NCI-H1694 (cell line): ENCODE results near the gene GMCL1.
"Not testable (repeated sequence)": the region's sequence is repeated elsewhere in the genome, so short reads cannot be mapped to it uniquely, and the experiment has no call there.

Experiments used
- DNase-seq: peaks from one replicate; lab custom pipeline; 2025; lab: John Stamatoyannopoulos, UW

GMCL1 gene

GRCh38 chr2:69848186-69848790 lies 18.8 kb downstream of the GMCL1 start:
- DNase-seq = no peak

DNA sequence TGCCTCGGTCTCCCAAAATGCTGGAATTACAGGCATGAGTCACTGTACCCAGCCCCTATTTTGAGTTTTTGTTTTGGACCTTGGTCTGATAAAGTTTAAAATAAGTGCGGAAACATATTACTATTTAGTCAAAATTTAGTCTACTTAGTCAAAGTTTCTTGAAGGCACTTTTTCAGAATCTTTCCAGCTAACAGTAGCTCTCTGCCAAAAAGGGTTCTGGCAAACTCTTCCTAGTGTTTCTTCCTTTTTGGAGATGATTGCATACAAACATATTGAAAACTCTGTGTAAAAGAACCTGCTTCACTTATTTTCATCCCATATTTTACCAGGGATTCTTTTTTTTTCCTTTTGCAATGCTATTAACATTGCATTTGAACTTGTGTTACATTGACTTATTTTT lies 28.8 kb downstream of the GMCL1 start:
- DNase-seq = no peak

DNA sequence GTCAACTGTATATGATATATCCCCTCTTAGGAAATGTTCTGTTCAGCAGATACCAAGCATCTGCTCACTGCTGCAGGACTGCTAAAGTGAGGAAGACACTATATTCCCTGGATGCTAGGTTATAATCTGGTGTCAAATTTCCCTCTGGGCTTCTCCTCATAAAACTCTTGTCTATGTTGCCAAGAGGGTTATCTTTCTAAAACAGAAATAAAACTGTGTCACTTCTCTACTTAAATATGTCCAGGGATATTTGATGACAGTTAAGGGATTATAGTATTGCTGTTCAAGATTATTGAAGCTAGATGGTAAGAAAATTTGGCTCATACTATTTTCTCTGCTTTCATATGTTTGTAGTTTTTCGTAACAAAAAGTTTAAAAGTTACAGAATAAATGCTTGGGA lies 33.8 kb downstream of the GMCL1 start:
- DNase-seq = no peak

DNA sequence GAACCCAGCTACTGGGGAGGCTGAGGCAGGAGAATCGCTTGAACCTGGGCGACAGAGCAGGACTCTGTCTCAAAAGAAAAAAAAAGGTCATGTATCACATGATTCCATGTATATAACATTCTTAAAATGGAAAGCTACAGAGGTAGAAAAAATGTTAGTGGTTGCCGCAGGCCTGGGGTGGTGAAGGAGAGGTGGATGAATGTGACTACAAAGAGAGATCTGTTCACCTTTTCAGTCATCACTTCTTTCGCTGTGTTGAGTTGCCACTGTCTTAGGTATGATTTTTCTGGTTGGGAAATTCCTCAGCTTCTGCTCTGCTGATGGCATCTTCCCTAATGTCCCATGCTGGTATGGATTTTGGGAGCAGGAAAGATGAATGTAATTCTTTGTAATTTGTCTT lies 59.0 kb downstream of the GMCL1 start:
- DNase-seq = no peak

DNA sequence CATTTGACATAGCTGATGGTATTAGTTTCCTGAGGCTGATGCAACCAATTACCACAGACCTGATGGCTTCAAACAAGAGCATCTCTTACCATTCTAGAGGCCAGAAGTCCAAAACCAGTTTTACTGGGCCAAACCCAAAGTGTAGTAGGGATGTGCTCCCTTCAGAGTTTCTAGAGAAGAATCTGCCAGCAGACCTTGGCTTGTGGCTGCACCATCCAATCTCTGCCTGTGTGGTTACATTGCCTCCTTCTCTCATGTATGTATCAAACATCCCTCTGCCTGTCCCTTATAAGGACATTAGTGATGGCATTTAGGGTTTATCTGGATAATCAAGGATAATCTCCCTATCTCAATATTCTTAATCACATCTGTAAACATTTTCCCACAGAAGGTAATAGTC lies 59.8 kb downstream of the GMCL1 start:
- no peak for DNase-seq

GRCh38 chr2:69890881-69891280 lies 61.4 kb downstream of the GMCL1 start:
- no peak for DNase-seq

DNA sequence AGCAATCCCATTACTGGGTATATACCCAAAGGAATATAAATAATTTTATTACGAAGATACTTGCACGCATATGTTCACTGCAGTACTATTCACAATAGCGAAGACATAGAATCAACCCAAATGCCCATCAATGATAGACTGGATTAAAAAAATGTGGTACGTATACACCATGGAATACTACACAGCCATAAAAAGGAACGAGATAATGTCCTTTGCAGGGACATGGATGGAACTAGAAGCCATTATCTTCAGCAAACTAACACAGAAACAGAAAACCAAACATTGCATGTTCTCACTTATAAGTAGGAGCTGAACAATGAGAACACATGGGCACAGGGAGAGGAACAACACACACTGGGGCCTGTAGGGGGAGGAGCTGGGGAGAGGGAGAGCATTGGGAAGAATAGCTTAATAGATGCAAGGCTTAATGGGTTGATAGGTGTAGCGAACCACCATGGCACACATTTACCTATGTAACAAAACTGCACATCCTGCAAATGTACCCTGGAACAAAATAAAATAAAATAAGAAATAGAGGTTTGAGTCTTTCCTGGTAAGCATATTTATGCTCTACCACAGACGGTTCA lies 63.5 kb downstream of the GMCL1 start:
- DNase-seq = not testable (repeated sequence)

DNA sequence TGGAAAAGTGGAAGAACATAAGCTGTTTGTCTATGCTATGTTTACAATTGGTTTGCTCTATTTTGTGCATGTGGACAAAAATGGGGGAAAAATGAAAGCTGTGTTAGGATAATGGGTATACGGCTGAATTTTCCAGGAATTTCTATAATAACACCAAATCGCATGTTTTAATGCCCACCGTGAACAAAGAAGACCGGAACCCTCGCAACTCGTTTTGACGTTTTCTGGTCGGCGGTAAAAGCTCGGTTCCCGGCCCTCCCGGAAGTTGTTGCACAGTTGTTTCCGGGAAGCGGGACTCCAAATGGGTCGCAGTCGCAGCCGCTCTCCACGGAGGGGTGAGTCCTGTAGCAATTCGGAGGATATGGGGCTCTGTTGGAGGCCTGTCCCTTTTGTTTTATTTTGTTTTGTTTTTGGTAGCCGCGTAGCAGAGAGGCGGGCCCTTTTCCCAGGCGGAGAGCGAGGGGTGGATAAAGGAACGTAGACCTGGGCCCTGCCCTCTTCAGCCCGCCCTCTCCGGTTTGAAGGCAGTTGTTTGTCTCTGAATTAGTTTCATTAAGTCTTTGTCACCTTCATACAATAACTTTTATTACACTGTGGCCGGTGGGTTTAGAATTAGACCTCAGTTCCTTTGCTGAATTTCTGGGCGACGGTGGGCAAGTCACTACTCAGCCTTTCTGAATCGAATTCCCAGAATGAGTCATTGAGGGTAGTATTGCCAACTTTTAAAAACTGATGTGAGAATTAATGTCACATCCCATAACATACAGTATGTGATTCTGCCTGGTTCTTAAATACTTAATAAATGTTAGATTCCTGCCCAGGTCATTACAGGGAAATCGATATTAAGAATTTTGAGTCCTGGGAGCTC lies 64.5 kb downstream of the GMCL1 start, which contains the start of gene SNRNP27:
SNRNP27 (plus strand) TSS at position 273 of the 868 bp plus-strand sequence; CDS start at position 302, 29 bp downstream.
- peak; percentile 82 for DNase-seq

DNA sequence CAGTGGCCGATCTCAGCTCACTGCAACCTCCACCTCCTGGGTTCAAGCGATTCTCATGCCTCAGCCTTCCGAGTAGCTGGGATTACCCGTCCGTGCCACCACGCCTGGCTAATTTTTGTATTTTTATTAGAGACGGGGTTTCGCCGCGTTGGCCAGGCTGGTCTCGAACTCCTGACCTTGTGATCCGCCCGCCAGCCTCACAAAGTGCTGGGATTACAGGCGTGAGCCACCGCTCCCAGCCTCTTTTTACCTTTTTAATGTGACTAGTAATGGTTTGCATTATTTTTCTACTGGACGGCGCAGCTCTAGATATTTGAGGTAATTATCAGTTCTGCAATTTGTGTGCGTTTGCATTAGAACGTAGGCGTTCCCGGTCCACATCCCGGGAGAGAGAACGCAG lies 65.3 kb downstream of the GMCL1 start:
- DNase-seq = not testable (repeated sequence)

DNA sequence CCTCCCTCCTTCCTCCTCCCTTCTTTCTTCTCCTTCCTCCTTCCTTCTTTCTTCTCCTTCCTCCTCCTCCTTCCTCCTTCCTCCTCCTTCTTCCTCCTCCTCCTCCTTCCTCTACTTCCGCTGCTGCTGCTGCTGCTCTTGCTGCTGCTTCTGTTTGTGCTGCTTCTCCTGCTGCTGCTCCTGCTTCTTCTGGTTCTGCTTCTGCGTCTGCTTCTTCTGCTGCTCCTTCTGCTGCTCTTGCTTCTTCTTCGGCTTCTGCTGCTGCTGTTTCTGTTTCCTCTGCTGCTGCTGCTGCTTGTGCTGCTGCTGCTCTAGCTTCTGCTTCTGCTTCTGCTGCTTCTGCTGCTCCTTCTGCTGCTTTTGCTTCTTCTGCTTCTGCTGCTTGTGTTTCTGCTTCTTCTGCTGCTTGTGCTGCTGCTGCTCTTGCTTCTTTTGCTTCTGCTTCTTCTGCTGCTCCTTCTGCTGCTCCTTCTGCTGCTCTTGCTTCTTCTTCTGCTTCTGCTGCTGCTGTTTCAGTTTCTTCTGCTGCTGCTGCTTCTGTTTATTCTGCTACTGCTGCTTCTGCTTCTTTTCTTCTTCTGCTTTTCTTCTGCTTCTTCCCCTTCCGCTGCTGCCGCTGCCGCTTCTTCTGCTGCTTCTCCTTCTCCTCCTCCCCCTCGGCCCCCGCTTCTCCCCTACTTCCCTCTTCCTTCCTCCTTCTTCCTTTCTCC lies 72.9 kb downstream of the GMCL1 start:
- DNase-seq = no peak

DNA sequence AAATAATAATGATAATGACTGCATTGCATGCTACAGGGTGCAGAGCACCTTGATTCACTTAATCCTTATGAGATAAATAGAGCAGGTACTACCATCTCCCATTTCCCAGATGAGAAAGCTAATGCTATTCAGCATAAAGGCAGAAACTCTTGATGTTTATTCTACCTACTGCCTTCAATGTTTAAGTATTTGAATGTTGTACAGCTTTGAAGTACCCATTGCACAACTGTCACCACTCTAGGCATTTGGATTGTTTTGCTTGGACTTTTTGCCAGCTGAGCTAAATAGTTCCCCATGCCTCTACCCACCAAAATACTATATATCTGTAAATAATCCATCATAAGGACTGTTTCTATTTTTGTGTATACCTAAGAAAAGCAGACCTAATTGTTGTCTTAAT lies 77.8 kb downstream of the GMCL1 start:
- DNase-seq = no peak

DNA sequence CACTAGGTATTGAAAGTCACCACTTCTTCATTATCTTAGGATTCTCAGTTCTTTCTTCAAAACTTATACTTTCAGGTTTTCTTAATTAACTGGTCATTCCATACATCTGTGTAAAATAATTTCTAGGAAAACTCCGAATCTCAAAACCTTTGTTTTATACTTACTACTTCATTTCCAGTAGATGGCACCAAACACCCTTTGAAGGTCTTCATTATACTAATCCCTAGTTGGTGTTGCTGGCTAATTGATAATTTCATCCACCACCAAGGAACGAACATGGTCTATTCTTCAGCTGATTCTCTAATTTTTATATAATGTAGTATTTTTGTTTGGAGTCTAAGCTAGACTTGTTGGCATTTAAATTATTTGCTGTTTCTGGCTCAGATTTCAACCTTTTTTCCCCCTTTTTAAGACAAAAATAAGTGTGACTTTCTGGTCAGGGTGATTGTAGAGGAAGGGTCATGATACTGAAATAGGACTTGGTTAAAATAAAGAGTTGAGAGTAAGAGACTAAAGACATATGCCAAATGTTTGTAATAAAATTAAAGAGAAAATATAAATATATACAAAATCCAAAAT lies 82.6 kb downstream of the GMCL1 start:
- DNase-seq = peak; percentile 46

- peak; percentile 100 for DNase-seq
Measured at GRCh38 chr2:69914164-69914949, 84.9 kb downstream of the GMCL1 start.

DNA sequence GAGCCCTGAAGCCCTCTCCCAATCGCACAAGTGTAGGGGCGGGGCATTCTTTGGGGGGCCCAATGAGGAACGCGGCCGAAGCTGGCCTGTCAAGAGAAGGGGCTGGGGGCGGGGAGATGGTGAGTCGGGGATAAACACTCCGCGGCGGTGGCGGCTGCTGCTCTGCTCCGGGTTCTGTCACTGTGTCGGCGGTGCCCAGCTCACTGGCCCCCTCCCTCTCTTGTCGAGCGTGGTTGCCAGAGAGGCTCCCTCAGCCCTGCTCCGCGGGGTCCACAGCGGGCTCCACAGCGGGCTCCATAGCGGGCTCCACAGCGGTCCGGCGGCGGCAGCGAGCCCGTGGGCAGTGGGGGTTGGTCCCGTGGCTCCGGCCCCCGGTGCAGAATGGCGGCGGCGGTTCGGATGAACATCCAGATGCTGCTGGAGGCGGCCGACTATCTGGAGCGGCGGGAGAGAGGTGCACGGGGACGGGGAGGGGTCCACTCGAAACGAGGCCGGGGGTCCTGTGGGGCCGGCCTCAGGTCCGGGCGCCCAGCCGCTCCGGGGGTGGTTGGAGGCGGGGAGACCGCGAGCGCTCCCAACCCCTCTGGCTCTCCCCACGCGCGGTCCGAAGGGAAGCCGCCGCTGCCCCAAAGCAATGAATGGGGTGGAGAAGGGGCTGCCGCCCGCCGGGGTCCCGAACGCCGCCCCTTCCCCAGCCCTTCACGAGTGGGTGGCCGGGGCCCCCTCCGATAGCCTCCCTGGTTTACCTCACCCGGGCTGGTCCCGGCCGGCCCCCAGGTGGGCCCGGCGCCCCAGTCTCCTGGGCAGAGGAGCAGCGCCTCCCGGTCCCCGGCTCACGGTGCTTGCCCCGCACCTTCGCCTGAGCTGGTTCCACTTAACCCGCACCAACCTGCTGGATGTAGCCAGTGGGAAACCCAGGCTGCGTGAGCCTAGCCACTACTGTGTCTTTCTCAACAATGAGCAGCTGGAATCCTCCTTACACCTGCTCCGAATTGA lies 85.8 kb downstream of the GMCL1 start, which contains the start of gene MXD1:
MXD1 (plus strand) TSS at position 160 of the 996 bp plus-strand sequence; CDS start at position 382, 222 bp downstream.
- DNase-seq = no peak

GRCh38 chr2:69916106-69916505 lies 86.6 kb downstream of the GMCL1 start:
- no peak for DNase-seq

DNA sequence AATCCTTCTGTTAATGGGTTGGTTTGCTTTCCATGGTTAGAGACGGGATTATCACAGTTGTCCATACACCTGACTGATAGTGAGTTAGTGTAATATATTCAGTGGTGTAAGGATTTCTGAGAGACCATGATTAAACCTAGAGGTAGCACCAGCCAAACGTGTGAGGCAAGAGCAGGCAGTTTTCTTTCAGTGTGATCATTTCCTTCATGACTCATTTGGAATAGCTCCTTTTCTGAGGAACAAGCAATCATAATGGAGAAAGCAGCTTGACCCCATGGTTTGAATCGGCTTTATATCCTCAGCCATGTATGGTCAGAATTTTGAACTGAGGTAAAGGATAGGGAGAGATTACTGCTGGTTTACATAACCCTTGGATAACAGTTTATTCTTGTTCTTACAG lies 88.4 kb downstream of the GMCL1 start:
- no peak for DNase-seq

GRCh38 chr2:69918401-69918800 lies 88.9 kb downstream of the GMCL1 start:
- no peak for DNase-seq

GRCh38 chr2:69923116-69923515 lies 93.7 kb downstream of the GMCL1 start:
- no peak for DNase-seq

DNA sequence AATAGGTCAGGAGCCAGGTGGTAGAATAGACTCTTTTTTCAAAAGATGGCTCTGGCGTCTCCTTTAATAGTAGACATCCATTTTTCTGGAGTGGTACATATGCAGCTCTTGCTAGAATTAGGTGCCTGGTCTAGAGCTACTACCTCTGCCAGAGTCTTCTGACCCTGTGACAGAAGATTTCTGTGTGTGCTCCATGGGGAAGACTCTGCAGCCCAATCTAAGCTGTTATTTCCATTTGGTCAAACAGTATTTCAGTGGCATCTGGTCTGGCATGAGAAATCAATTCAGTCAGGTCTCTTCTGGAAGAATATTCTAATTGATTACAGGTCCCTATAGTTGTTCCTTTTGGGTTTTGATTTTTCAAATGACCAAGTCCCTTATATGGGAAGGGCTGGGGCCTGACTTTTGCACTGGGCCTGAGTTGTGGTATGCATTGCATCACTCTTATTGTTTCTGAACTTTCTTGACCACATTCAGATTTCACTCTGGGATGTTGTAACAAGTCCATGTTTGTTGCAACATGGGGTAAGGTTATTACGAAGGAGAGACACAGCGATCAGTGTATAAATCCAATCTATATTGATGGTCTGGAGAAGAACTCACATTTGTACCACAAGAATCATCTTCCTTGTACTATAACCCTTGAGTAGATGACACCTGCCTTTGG lies 97.5 kb downstream of the GMCL1 start:
- DNase-seq = no peak
